ENCODE results near the gene TBC1D1. TPM values are rescaled to one million over a fixed set of nuclear protein-coding genes. Genes with fewer than 3 reads are reported as not detected.

TBC1D1 gene
- total and polyA plus RNA-seq, 2 of the 8 experiments (the other 6 are each of a cell fraction or from before 2014, with no cell fraction given): 96.9 to 162 TPM

DNA sequence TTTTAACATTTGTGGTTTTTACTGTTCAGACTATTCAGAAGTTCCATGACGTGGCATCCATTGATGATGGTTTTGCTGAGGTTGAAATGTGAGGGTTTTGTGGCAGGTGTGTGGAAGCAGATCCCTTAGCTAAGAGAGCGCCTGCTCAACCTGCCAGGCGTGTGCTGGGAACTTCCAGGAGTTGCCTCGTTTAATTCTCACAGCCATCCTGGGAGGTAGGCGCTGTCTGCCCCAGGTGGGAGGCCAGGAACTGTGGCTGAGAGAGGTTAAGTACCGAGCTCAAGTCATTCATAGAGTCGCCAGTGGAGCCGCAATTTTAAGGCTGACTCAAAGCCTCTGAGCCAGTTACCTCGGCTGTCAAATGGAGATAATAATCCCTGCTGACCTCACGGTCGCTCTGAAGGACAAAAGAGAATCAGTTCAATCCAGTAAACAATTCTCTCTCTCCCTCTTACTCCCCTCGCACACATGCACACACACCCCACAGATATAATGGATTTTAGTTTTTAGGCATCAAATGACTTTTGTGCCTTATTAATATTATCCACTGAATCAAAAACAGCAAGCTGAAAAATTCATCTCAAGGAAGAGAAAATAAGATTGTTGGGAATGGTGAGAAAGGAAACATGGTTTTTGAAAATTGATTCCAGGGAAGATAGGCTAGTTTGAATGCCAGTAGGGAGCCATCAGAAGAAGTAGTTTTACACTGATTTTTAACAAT is 240.6 kb downstream of the TBC1D1 start:
- Histone ChIP-seq H3K18ac (ENCODE audit: extremely low read depth, low read length) (no peak overlapping the region), H3K4me2 (ENCODE audit: insufficient read depth in 1 of 2, low read depth in 2 of 2, low read length in 2 of 2) (peak overlapping the region in 1 of 2 experiments; percentile 2; a peak in 1 of 4 replicates), H2AK5ac (ENCODE audit: low read depth, low read length) (no peak overlapping the region), H3K4me1 (replicated peaks in 1 of 4; ENCODE audit: control insufficient read depth in 3 of 4, insufficient read depth in 4 of 4, low read length in 3 of 4) (peaks cover 11 to 30% (median 14%) of the 10 kb centered on the region in 4 experiments; a peak in 6 of 7 replicates), H3K4me3 (ENCODE audit: extremely low read depth in 1 of 4, insufficient read depth in 2 of 4, low read depth in 3 of 4, low read length in 4 of 4) (no peak overlapping the region), H3K79me1 (ENCODE audit: low read depth, low read length) (no peaks in the 10 kb centered on the region), H3K27me3 (replicated peaks in 1 of 4; ENCODE audit: control insufficient read depth in 3 of 4, extremely low read depth in 1 of 4, insufficient read depth in 3 of 4, low read length in 3 of 4) (peaks cover 0 to 34% (median 28%) of the 10 kb centered on the region in 4 experiments; a peak in 6 of 7 replicates), H3K23ac (ENCODE audit: insufficient read length) (no peak overlapping the region), H2BK12ac (ENCODE audit: low read depth, low read length) (no peak overlapping the region), H3K23me2 (ENCODE audit: low read depth, low read length) (no peaks in the 10 kb centered on the region), H2BK15ac (ENCODE audit: low read length) (no peak overlapping the region), H2AFZ (ENCODE audit: low read length) (no peak overlapping the region), H3K9me3 (ENCODE audit: insufficient read depth in 2 of 2, low read depth in 1 of 2, low read length in 1 of 2) (no peaks in the 10 kb centered on the region), H4K8ac (ENCODE audit: extremely low read depth, insufficient read depth, low read length) (no peak overlapping the region), H3K79me2 (ENCODE audit: control insufficient read depth in 1 of 2, insufficient read depth in 2 of 2, low read length in 2 of 2) (no peaks in the 10 kb centered on the region), H4K20me1 (replicated peaks in 1 of 2; ENCODE audit: control insufficient read depth in 1 of 2, insufficient read depth in 2 of 2, low read length in 2 of 2) (peaks cover 6 to 11% of the 10 kb centered on the region in 2 experiments), H3K56ac (replicated peaks; ENCODE audit: insufficient read length, low read depth, low read length) (no peak overlapping the region), H2BK5ac (ENCODE audit: low read depth, low read length) (no peak overlapping the region), H4K91ac (replicated peaks; ENCODE audit: insufficient read length, low read length) (no peak overlapping the region), H3K27ac (ENCODE audit: low read depth, low read length) (no peak overlapping the region), H4K5ac (ENCODE audit: insufficient read length, low read depth, low read length) (no peak overlapping the region), H2BK20ac (ENCODE audit: low read length) (no peak overlapping the region), H3K14ac (ENCODE audit: insufficient read length) (no peak overlapping the region), H2BK120ac (replicated peaks; ENCODE audit: low read depth, low read length) (no peak overlapping the region), H3K9ac (replicated peaks in 1 of 4; ENCODE audit: extremely low read depth in 1 of 4, low read depth in 3 of 4, low read length in 3 of 4) (no peak overlapping the region), H3K4ac (replicated peaks; ENCODE audit: insufficient read length, low read depth, low read length) (no peak overlapping the region), H3K36me3 (ENCODE audit: control insufficient read depth in 2 of 4, insufficient read depth in 4 of 4, low read length in 3 of 4) (peaks cover 0 to 18% (median 4%) of the 10 kb centered on the region in 4 experiments; a peak in 3 of 8 replicates)
- CTCF ChIA-PET (ENCODE audit: partially characterized antibody): interaction anchor here (0.6 to 6.9 kb wide), 4 partner anchors 11 to 608 kb away, joined by 3 to 49 read pairs (median 4); no protein-coding TSS in a partner anchor
- peak in 1 of 2 experiments; percentile 43 for DNase-seq (ENCODE audit: low read depth in 1 of 2, low spot score in 2 of 2)
- FAIRE-seq: peak; percentile 55
- WGBS, 2 experiments (ENCODE audit: extremely low coverage in 1 of 2, insufficient coverage in 1 of 2, insufficient read length in 1 of 2, insufficient replicate concordance in 2 of 2, low coverage in 1 of 2, low lambda C conversion rate in 2 of 2, missing lambda C conversion rate in 1 of 2): 40% methylated on average over 12 of the region's 12 CpGs; no CpG with 5 or more reads in 1 of the 2 experiments
- POLR2A ChIA-PET (ENCODE audit: partially characterized antibody): no interaction called here
- TF ChIP-seq TCF12 (IDR thresholded peaks at IDR 0.05; ENCODE audit: low read depth, low read length) (0 out of 2 replicates have a peak, but pooled peaks have one; percentile 23), HDAC6 (IDR thresholded peaks at IDR 0.05; ENCODE audit: low read depth, low read length) (no peak), RXRA (IDR thresholded peaks at IDR 0.05; ENCODE audit: insufficient read depth, low read depth, low read length) (no peak), CBX5 (IDR thresholded peaks at IDR 0.05; ENCODE audit: low read depth, low read length) (no peak), HDAC2 (IDR thresholded peaks at IDR 0.05; ENCODE audit: borderline replicate concordance in 1 of 2, low read depth in 2 of 2, low read length in 2 of 2) (no peak), FOSL1 (IDR thresholded peaks at IDR 0.05; ENCODE audit: insufficient read depth, low read depth, low read length) (no peak), SUZ12 (IDR thresholded peaks at IDR 0.05; ENCODE audit: low read length) (no peak), SIX5 (IDR thresholded peaks at IDR 0.05; ENCODE audit: low read depth, low read length) (no peak)
- TF ChIP-seq, protein P1, sequence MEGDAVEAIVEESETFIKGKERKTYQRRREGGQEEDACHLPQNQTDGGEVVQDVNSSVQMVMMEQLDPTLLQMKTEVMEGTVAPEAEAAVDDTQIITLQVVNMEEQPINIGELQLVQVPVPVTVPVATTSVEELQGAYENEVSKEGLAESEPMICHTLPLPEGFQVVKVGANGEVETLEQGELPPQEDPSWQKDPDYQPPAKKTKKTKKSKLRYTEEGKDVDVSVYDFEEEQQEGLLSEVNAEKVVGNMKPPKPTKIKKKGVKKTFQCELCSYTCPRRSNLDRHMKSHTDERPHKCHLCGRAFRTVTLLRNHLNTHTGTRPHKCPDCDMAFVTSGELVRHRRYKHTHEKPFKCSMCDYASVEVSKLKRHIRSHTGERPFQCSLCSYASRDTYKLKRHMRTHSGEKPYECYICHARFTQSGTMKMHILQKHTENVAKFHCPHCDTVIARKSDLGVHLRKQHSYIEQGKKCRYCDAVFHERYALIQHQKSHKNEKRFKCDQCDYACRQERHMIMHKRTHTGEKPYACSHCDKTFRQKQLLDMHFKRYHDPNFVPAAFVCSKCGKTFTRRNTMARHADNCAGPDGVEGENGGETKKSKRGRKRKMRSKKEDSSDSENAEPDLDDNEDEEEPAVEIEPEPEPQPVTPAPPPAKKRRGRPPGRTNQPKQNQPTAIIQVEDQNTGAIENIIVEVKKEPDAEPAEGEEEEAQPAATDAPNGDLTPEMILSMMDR (IDR thresholded peaks at IDR 0.05; ENCODE audit: control extremely low read depth in 1 of 3, insufficient read depth in 1 of 3, low read depth in 1 of 3, low read length in 3 of 3): peak in 1 of 3 experiments; percentile 12; a peak in 1 of 4 replicates
